GM19240 (cell line): ENCODE measurements around the gene STIM1.

Experiments used
- DNase-seq: peaks from one replicate; pipeline ENCODE4 v3.0.0; 2011; ENCODE audit warnings: low spot score; ENCODE audit not compliant: insufficient read length

STIM1 gene

GRCh38 chr11:3830088-3830487, 25.4 kb upstream of the STIM1 start:
- no peak for DNase-seq

GRCh38 chr11:3830730-3831129, 24.7 kb upstream of the STIM1 start:
- no peak for DNase-seq

GRCh38 chr11:3831378-3832239, 23.9 kb upstream of the STIM1 start:
- DNase-seq = no peak

- DNase-seq = no peak
Measured at GRCh38 chr11:3832816-3833215, 22.6 kb upstream of the STIM1 start.

GRCh38 chr11:3833449-3833848, 22.0 kb upstream of the STIM1 start:
- DNase-seq = no peak

- DNase-seq = no peak
Measured at GRCh38 chr11:3834349-3834663, 21.2 kb upstream of the STIM1 start.

GRCh38 chr11:3834664-3835461, 20.6 kb upstream of the STIM1 start:
- DNase-seq = no peak

- DNase-seq = no peak
Measured at GRCh38 chr11:3835751-3836150, 19.7 kb upstream of the STIM1 start.

- no peak for DNase-seq
Measured at GRCh38 chr11:3836903-3837302, 18.6 kb upstream of the STIM1 start.

GRCh38 chr11:3837793-3838192, 17.7 kb upstream of the STIM1 start:
- no peak for DNase-seq

GRCh38 chr11:3838504-3838903, 17.0 kb upstream of the STIM1 start:
- no peak for DNase-seq

- no peak for DNase-seq
Measured at GRCh38 chr11:3840004-3840869, 15.2 kb upstream of the STIM1 start.

GRCh38 chr11:3840870-3841425, 14.5 kb upstream of the STIM1 start, which contains the start of gene RHOG:
Gene RHOG, minus strand, starts transcription at chr11:3840959. Its CDS starts 12,821 bp downstream, at chr11:3828138.
- no peak for DNase-seq

- DNase-seq = no peak
Measured at GRCh38 chr11:3841426-3842350, 13.8 kb upstream of the STIM1 start.

GRCh38 chr11:3843326-3843725, 12.1 kb upstream of the STIM1 start:
- DNase-seq = no peak

- DNase-seq = no peak
Measured at GRCh38 chr11:3845246-3845645, 10.2 kb upstream of the STIM1 start.

GRCh38 chr11:3845670-3846069, 9.8 kb upstream of the STIM1 start:
- no peak for DNase-seq

GRCh38 chr11:3849297-3849874, 6.1 kb upstream of the STIM1 start:
- DNase-seq = no peak

- DNase-seq = no peak
Measured at GRCh38 chr11:3853545-3853842, 2.0 kb upstream of the STIM1 start.
